Duodenal mucosa (tissue), 2 donors: ENCODE results near the gene CDR2L.
"Not testable (repeated sequence)": the region's sequence is repeated elsewhere in the genome, so short reads cannot be mapped to it uniquely, and the experiment has no call there.

Experiments used
- H3K27ac ChIP-seq: one replicate; pipeline ENCODE4 v1.7.0; 2013; ENCODE audit warnings: low read depth, low read length
- H3K27me3 ChIP-seq, 2 donors: one replicate each; pipeline ENCODE4 v1.7.0; 2013; ENCODE audit warnings: low read length in 2 of 2, control low read depth in 1 of 2; ENCODE audit not compliant: insufficient read depth in 2 of 2, control insufficient read depth in 1 of 2
- H3K36me3 ChIP-seq, 2 donors: one replicate each; pipeline ENCODE4 v1.7.0; 2013; ENCODE audit warnings: low read length in 2 of 2, control low read depth in 1 of 2; ENCODE audit not compliant: insufficient read depth in 2 of 2, control insufficient read depth in 1 of 2
- H3K4me1 ChIP-seq, 2 donors: one replicate each; pipeline ENCODE4 v1.7.0; 2013; ENCODE audit warnings: low read length in 2 of 2, control low read depth in 1 of 2; ENCODE audit not compliant: insufficient read depth in 2 of 2, control insufficient read depth in 1 of 2
- H3K4me3 ChIP-seq, 2 donors: one replicate each; pipeline ENCODE4 v1.7.0; 2013; ENCODE audit warnings: low read length in 2 of 2, low read depth in 1 of 2
- H3K9ac ChIP-seq, 2 donors: one replicate each; pipeline ENCODE4 v1.7.0; 2013; ENCODE audit warnings: low read length in 2 of 2, low read depth in 1 of 2
- H3K9me3 ChIP-seq, 2 donors: one replicate each; pipeline ENCODE4 v1.7.0; 2013; ENCODE audit warnings: low read length in 2 of 2, control low read depth in 1 of 2; ENCODE audit not compliant: control insufficient read depth in 1 of 2

Gene CDR2L

GRCh38 chr17:74981318-74981978, 6.0 kb upstream of the CDR2L start:
- H3K4me1 ChIP-seq: peaks cover 14 to 24% of the 10 kb centered on the region in 2 donors
- H3K27me3 ChIP-seq: no peaks in the 10 kb centered on the region
- peak overlapping the region; percentile 72 to 92 for H3K9ac ChIP-seq
- H3K27ac ChIP-seq: peak overlapping the region; percentile 90
- peak overlapping the region; percentile 85 to 87 for H3K4me3 ChIP-seq
- no peaks in the 10 kb centered on the region for H3K9me3 ChIP-seq
- no peaks in the 10 kb centered on the region for H3K36me3 ChIP-seq

GRCh38 chr17:74981979-74982662, 5.3 kb upstream of the CDR2L start:
- H3K36me3 ChIP-seq: no peaks in the 10 kb centered on the region
- no peaks in the 10 kb centered on the region for H3K27me3 ChIP-seq

GRCh38 chr17:74982663-74983313, 4.6 kb upstream of the CDR2L start:
- H3K36me3 ChIP-seq, H3K27me3 ChIP-seq, H3K9me3 ChIP-seq: not testable (repeated sequence)
- H3K4me3 ChIP-seq: peak overlapping the region; percentile 85 to 87
- peak overlapping the region; percentile 72 to 92 for H3K9ac ChIP-seq
- H3K27ac ChIP-seq: peak overlapping the region; percentile 90
- peaks cover 23 to 32% of the 10 kb centered on the region in 2 donors for H3K4me1 ChIP-seq

More at GRCh38 chr17:74981979-74982662, 5.3 kb upstream of the CDR2L start:
- H3K27ac ChIP-seq: peak overlapping the region; percentile 90
- no peaks in the 10 kb centered on the region for H3K9me3 ChIP-seq
- H3K4me1 ChIP-seq: peaks cover 21 to 30% of the 10 kb centered on the region in 2 donors
- peak overlapping the region; percentile 72 to 92 for H3K9ac ChIP-seq
- H3K4me3 ChIP-seq: peak overlapping the region; percentile 85 to 87

GRCh38 chr17:74986206-74986576, 1.2 kb upstream of the CDR2L start:
- H3K9me3 ChIP-seq: no peaks in the 10 kb centered on the region
- H3K4me3 ChIP-seq: no peak overlapping the region
- H3K36me3 ChIP-seq: no peaks in the 10 kb centered on the region
- H3K27me3 ChIP-seq: no peaks in the 10 kb centered on the region
- no peak overlapping the region for H3K9ac ChIP-seq
- no peak overlapping the region for H3K27ac ChIP-seq
- H3K4me1 ChIP-seq: peaks cover 39 to 52% of the 10 kb centered on the region in 2 donors

GRCh38 chr17:74987909-74988711, 678 bp downstream of the CDR2L start:
- Histone ChIP-seq H3K4me3 (peak overlapping the region; percentile 64 to 69), H3K36me3 (no peaks in the 10 kb centered on the region), H3K9me3 (no peaks in the 10 kb centered on the region), H3K4me1 (peaks cover 46 to 57% of the 10 kb centered on the region in 2 donors), H3K9ac (peak overlapping the region; percentile 82 to 93), H3K27ac (peak overlapping the region; percentile 76), H3K27me3 (no peaks in the 10 kb centered on the region)

GRCh38 chr17:74990581-74991105, 3.2 kb downstream of the CDR2L start:
- peak overlapping the region in 1 of 2 donors; percentile 1 for H3K4me3 ChIP-seq

GRCh38 chr17:74992223-74992622, 4.8 kb downstream of the CDR2L start:
- Histone ChIP-seq H3K27ac (peak overlapping the region; percentile 87), H3K36me3 (peaks cover 0 to 8% of the 10 kb centered on the region in 2 donors), H3K4me1 (peaks cover 41 to 46% of the 10 kb centered on the region in 2 donors), H3K9ac (peak overlapping the region; percentile 57 to 69), H3K4me3 (no peak overlapping the region), H3K27me3 (no peaks in the 10 kb centered on the region), H3K9me3 (no peaks in the 10 kb centered on the region)

More at GRCh38 chr17:74990581-74991105, 3.2 kb downstream of the CDR2L start:
- H3K9me3 ChIP-seq: no peaks in the 10 kb centered on the region
- H3K27ac ChIP-seq: peak overlapping the region; percentile 39
- peak overlapping the region in 1 of 2 donors; percentile 52 for H3K9ac ChIP-seq
- H3K4me1 ChIP-seq: peaks cover 50 to 55% of the 10 kb centered on the region in 2 donors
- H3K36me3 ChIP-seq: peaks cover 0 to 6% of the 10 kb centered on the region in 2 donors
- H3K27me3 ChIP-seq: no peaks in the 10 kb centered on the region

- H3K9me3 ChIP-seq: no peaks in the 10 kb centered on the region
- H3K4me3 ChIP-seq: no peak overlapping the region
- H3K27ac ChIP-seq: no peak overlapping the region
- peaks cover 0 to 21% of the 10 kb centered on the region in 2 donors for H3K36me3 ChIP-seq
- H3K4me1 ChIP-seq: peaks cover 29 to 39% of the 10 kb centered on the region in 2 donors
- no peak overlapping the region for H3K9ac ChIP-seq
- no peaks in the 10 kb centered on the region for H3K27me3 ChIP-seq
Measured at GRCh38 chr17:74994440-74994839, 7.0 kb downstream of the CDR2L start.

GRCh38 chr17:74995847-74996246, 8.4 kb downstream of the CDR2L start:
- peaks cover 18 to 28% of the 10 kb centered on the region in 2 donors for H3K4me1 ChIP-seq
- no peaks in the 10 kb centered on the region for H3K9me3 ChIP-seq
- H3K27me3 ChIP-seq: no peaks in the 10 kb centered on the region
- H3K9ac ChIP-seq: no peak overlapping the region
- H3K4me3 ChIP-seq: no peak overlapping the region
- H3K36me3 ChIP-seq: peaks cover 0 to 29% of the 10 kb centered on the region in 2 donors
- no peak overlapping the region for H3K27ac ChIP-seq
